ENCODE results near the gene SMOC1. TPM values are rescaled to one million over a fixed set of nuclear protein-coding genes. Genes with fewer than 3 reads are reported as not detected.

Gene SMOC1
- total RNA-seq, 1 experiment from 2014 or later: 0.46 TPM

- DNase-seq (ENCODE audit: low read depth, low spot score) (no peak), ATAC-seq (no peak)
- ChIA-PET CTCF (no interaction called here), POLR2A (no interaction called here)
- H3K27ac ChIP-seq (ENCODE audit: low read length): no peak overlapping the region
- H3K4me1 ChIP-seq (ENCODE audit: control insufficient read depth, insufficient read depth, low read length): no peaks in the 10 kb centered on the region
- no peaks in the 10 kb centered on the region for H3K36me3 ChIP-seq (ENCODE audit: control insufficient read depth, insufficient read depth, low read length)
- no peak overlapping the region for H3K4me3 ChIP-seq (ENCODE audit: low read depth in 2 of 2, low read length in 2 of 2)
- no peak for TF ChIP-seq CTCF (IDR thresholded peaks at IDR 0.05)
- no peak for TF ChIP-seq REST (IDR thresholded peaks at IDR 0.05; ENCODE audit: insufficient read depth in 1 of 2, low read depth in 2 of 2, low read length in 1 of 2)
- TF ChIP-seq TCF7L2 (IDR thresholded peaks at IDR 0.05; ENCODE audit: low read depth, low read length): no peak
- no peak for TF ChIP-seq SIN3A (IDR thresholded peaks at IDR 0.05; ENCODE audit: borderline replicate concordance, insufficient read depth, low read depth, low read length)
- no peak for TF ChIP-seq POLR2AphosphoS5 (IDR thresholded peaks at IDR 0.05; ENCODE audit: low read depth, low read length)
- no TSS peak for BruUV-seq (replicated peaks)
- no peaks in the 10 kb centered on the region; the same call in 1 of the 2 replicates for H3K27me3 ChIP-seq (ENCODE audit: control insufficient read depth, insufficient read depth, low read length)
- H3K9me3 ChIP-seq (ENCODE audit: control insufficient read depth, insufficient read depth, low read depth, low read length): no peaks in the 10 kb centered on the region
- in situ Hi-C loops (cut with HindIII; ENCODE audit: low pct_unique_long_range_greater_than_20kb, low sequenced_read_pairs) (no loop called here), intact Hi-C loops (cut with micrococcal nuclease; ENCODE audit: unreplicated experiment) (no loop called here)
These were observed 45.0 kb downstream of the SMOC1 start for GRCh38 chr14:69924201-69924600.

GRCh38 chr14:69928111-69928523, 48.9 kb downstream of the SMOC1 start:
- intact Hi-C loops (cut with micrococcal nuclease; ENCODE audit: unreplicated experiment) (no loop called here), in situ Hi-C loops (cut with HindIII; ENCODE audit: low pct_unique_long_range_greater_than_20kb, low sequenced_read_pairs) (no loop called here)
- Histone ChIP-seq H3K9me3 (ENCODE audit: control insufficient read depth, insufficient read depth, low read depth, low read length) (no peaks in the 10 kb centered on the region), H3K4me1 (ENCODE audit: control insufficient read depth, insufficient read depth, low read length) (no peaks in the 10 kb centered on the region), H3K36me3 (ENCODE audit: control insufficient read depth, insufficient read depth, low read length) (no peaks in the 10 kb centered on the region), H3K27ac (ENCODE audit: low read length) (no peak overlapping the region), H3K4me3 (ENCODE audit: low read depth in 2 of 2, low read length in 2 of 2) (no peak overlapping the region), H3K27me3 (ENCODE audit: control insufficient read depth, insufficient read depth, low read length) (peaks cover 4% of the 10 kb centered on the region; the same call in 1 of the 2 replicates)
- no peak for ATAC-seq
- CTCF ChIA-PET: no interaction called here
- POLR2A ChIA-PET: no interaction called here
- no peak for TF ChIP-seq CTCF (IDR thresholded peaks at IDR 0.05)
- no peak for TF ChIP-seq POLR2AphosphoS5 (IDR thresholded peaks at IDR 0.05; ENCODE audit: low read depth, low read length)
- TF ChIP-seq SIN3A (IDR thresholded peaks at IDR 0.05; ENCODE audit: borderline replicate concordance, insufficient read depth, low read depth, low read length): no peak
- no peak for TF ChIP-seq TCF7L2 (IDR thresholded peaks at IDR 0.05; ENCODE audit: low read depth, low read length)
- TF ChIP-seq REST (IDR thresholded peaks at IDR 0.05; ENCODE audit: insufficient read depth in 1 of 2, low read depth in 2 of 2, low read length in 1 of 2): no peak
- no TSS peak for BruUV-seq (replicated peaks)
- no peak for DNase-seq (ENCODE audit: low read depth, low spot score)

Measured in Panc1 (cell line).